CD4-positive, alpha-beta memory T cell (primary cell): ENCODE results near the gene AMMECR1. TPM values are rescaled to one million over a fixed set of nuclear protein-coding genes. Genes with fewer than 3 reads are reported as not detected.

Experiments used
- CTCF ChIA-PET: fragments of 350-600 bp; sonication (Branson Sonifier 250); formaldehyde crosslinking; loops from one replicate; lab custom pipeline; 2021; ENCODE audit warnings: inconsistent platforms; ENCODE audit not compliant: partially characterized antibody; lab: Charles Lee
- POLR2A ChIA-PET: fragments of 350-600 bp; sonication (Branson Sonifier 250); formaldehyde crosslinking; loops from one replicate; lab custom pipeline; 2021; ENCODE audit not compliant: partially characterized antibody; lab: Charles Lee
- DNase-seq, 5 donors: peaks; one replicate each; pipeline versions ENCODE4 v3.0.0 to v3.0.0-alpha.2; 2020 to 2022; ENCODE audit warnings: mixed read lengths in 1 of 5
- H3K27ac ChIP-seq: one replicate; pipeline ENCODE4 v1.7.0; 2013; ENCODE audit warnings: low read depth, low read length
- H3K27me3 ChIP-seq: 2 replicates; pipeline ENCODE4 v1.7.0; 2013; ENCODE audit warnings: mild to moderate bottlenecking, low read length, moderate library complexity; ENCODE audit not compliant: insufficient read depth
- H3K36me3 ChIP-seq: 2 replicates; pipeline ENCODE4 v1.7.0; 2013; ENCODE audit warnings: mild to moderate bottlenecking, low read length, moderate library complexity; ENCODE audit not compliant: insufficient read depth
- H3K4me1 ChIP-seq: 2 replicates; pipeline ENCODE4 v1.7.0; 2013; ENCODE audit warnings: mild to moderate bottlenecking, low read length, moderate library complexity; ENCODE audit not compliant: insufficient read depth
- H3K4me3 ChIP-seq, 2 donors: one replicate each; pipeline ENCODE4 v1.7.0; 2013; ENCODE audit warnings: low read length in 2 of 2, mild to moderate bottlenecking in 1 of 2
- H3K9me3 ChIP-seq, 2 donors: one replicate each; pipeline ENCODE4 v1.7.0; 2013; ENCODE audit warnings: low read length in 2 of 2, control low read depth in 1 of 2; ENCODE audit not compliant: control insufficient read depth in 1 of 2
- H3K27ac Mint-ChIP-seq, 7 donors: one replicate each; pipeline ENCODE4 v1.8.0; 2020 to 2021; ENCODE audit warnings: mixed read lengths in 7 of 7, mild to moderate bottlenecking in 6 of 7, inconsistent platforms in 3 of 7, moderate library complexity in 3 of 7
- H3K27me3 Mint-ChIP-seq, 2 donors: one replicate each; pipeline ENCODE4 v1.8.0; 2020 to 2021; ENCODE audit warnings: mixed read lengths in 2 of 2
- H3K36me3 Mint-ChIP-seq, 2 donors: one replicate each; pipeline ENCODE4 v1.8.0; 2020 to 2021; ENCODE audit warnings: mixed read lengths in 2 of 2, inconsistent platforms in 1 of 2, mild to moderate bottlenecking in 1 of 2
- H3K4me1 Mint-ChIP-seq, 4 donors: one replicate each; pipeline ENCODE4 v1.8.0; 2020 to 2021; ENCODE audit warnings: mixed read lengths in 4 of 4, mild to moderate bottlenecking in 1 of 4
- H3K4me3 Mint-ChIP-seq, 8 donors: one replicate each; pipeline ENCODE4 v1.8.0; 2020 to 2021; ENCODE audit warnings: mixed read lengths in 8 of 8, mild to moderate bottlenecking in 7 of 8, moderate library complexity in 6 of 8, inconsistent platforms in 3 of 8
- H3K9me3 Mint-ChIP-seq, 8 donors: one replicate each; pipeline ENCODE4 v1.8.0; 2020 to 2021; ENCODE audit warnings: mixed read lengths in 8 of 8, mild to moderate bottlenecking in 5 of 8, inconsistent platforms in 3 of 8, moderate library complexity in 1 of 8
- intact Hi-C: fragments of 100-400 bp; cut with micrococcal nuclease; formaldehyde crosslinking; loops from one replicate; pipeline ENCODE4 v1.15.1; 2023
- polyA plus RNA-seq, 2 donors: library from polyadenylated mRNA; unstranded; fragments of 300-500 nt; fragmentation: Illumina TruSeq; gene quantifications; one replicate each; pipeline ENCODE4 v1.2.3, GENCODE V29; 2021
- total RNA-seq, 2 experiments: library from RNA; stranded (reverse); gene quantifications; one replicate each; pipeline ENCODE4 v1.2.3, GENCODE V29; 2021

Gene AMMECR1
- total and polyA plus RNA-seq, 4 experiments from 2014 or later, result 15.4 to 21.7 (median 16.8) TPM

GRCh38 chrX:110268395-110268794, 49.5 kb downstream of the AMMECR1 start:
- intact Hi-C loops, result loop anchor here (5.0 kb wide), 2 partner anchors 41 to 49 kb away; partner anchors contain the start of gene AMMECR1
- Histone ChIP-seq H3K27ac (no peak overlapping the region), H3K4me1 (peaks cover 45% of the 10 kb centered on the region), H3K4me3 (no peak overlapping the region), H3K27me3 (no peaks in the 10 kb centered on the region), H3K9me3 (no peaks in the 10 kb centered on the region), H3K36me3 (no peaks in the 10 kb centered on the region)
- CTCF ChIA-PET, result no interaction called here
- no peak for DNase-seq
- Mint-ChIP-seq H3K9me3 (peaks cover 0 to 4% (median 0%) of the 10 kb centered on the region in 8 donors), H3K27ac (peak overlapping the region; percentile 24 to 91 (median 82)), H3K4me1 (peaks cover 32 to 63% (median 47%) of the 10 kb centered on the region in 4 donors), H3K27me3 (no peaks in the 10 kb centered on the region), H3K36me3 (peaks cover 2 to 3% of the 10 kb centered on the region in 2 donors), H3K4me3 (peak overlapping the region in 6 of 8 donors; percentile 32 to 78 (median 64))
- POLR2A ChIA-PET, result interaction anchor here (1.0 to 2.5 kb wide), 4 partner anchors 38 to 70 kb away, joined by 3 to 9 read pairs (median 4); partner anchors contain the start of gene AMMECR1

GRCh38 chrX:110267874-110268273, 50.0 kb downstream of the AMMECR1 start:
- H3K27ac ChIP-seq, result no peak overlapping the region
- intact Hi-C loops, result loop anchor here (5.0 kb wide), 2 partner anchors 41 to 49 kb away; partner anchors contain the start of gene AMMECR1
- ChIA-PET CTCF (interaction anchor here (1.0 to 1.6 kb wide), 2 partner anchors 24 to 38 kb away, joined by 3 read pairs; no protein-coding TSS in a partner anchor), POLR2A (interaction anchor here (1.0 to 1.5 kb wide), 3 partner anchors 30 to 50 kb away, joined by 3 to 6 read pairs (median 3); partner anchors contain the start of gene AMMECR1)
- H3K27me3 Mint-ChIP-seq, result no peaks in the 10 kb centered on the region
- H3K27me3 ChIP-seq, result no peaks in the 10 kb centered on the region
- peaks cover 32 to 60% (median 44%) of the 10 kb centered on the region in 4 donors for H3K4me1 Mint-ChIP-seq
- peak overlapping the region; percentile 78 to 91 (median 88) for H3K27ac Mint-ChIP-seq
- H3K9me3 Mint-ChIP-seq, result peaks cover 0 to 2% (median 0%) of the 10 kb centered on the region in 8 donors
- H3K4me3 ChIP-seq, result no peak overlapping the region
- no peaks in the 10 kb centered on the region for H3K9me3 ChIP-seq
- H3K36me3 Mint-ChIP-seq, result peaks cover 2 to 6% of the 10 kb centered on the region in 2 donors
- peak in 3 of 5 donors; percentile 5 to 9 (median 9) for DNase-seq
- H3K4me1 ChIP-seq, result peaks cover 45% of the 10 kb centered on the region
- H3K4me3 Mint-ChIP-seq, result peak overlapping the region in 7 of 8 donors; percentile 32 to 78 (median 61)
- no peaks in the 10 kb centered on the region for H3K36me3 ChIP-seq

DNA sequence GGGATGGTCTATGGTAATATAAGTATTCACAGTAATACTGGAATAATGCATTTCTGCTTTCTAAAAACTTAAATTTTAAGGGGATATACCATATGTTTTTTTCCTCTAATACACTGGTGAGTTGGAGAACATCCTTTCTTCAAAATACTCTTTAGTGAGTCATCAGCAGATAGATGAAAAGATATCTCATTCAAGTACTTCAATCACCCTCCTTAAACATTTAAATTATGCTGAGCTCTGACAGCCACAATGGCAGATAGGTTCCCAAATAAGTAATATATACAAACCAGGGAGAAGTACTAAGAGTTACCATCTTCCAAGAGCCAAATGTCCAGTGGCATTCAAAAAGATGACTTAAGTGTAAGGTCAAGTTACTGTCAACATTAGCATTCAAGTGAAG, 52.2 kb downstream of the AMMECR1 start:
- POLR2A ChIA-PET, result no interaction called here
- Mint-ChIP-seq H3K27ac (peak overlapping the region in 1 of 7 donors; percentile 10), H3K36me3 (peaks cover 5 to 9% of the 10 kb centered on the region in 2 donors), H3K4me3 (peak overlapping the region in 1 of 8 donors; percentile 3), H3K4me1 (peaks cover 33 to 56% (median 41%) of the 10 kb centered on the region in 4 donors), H3K9me3 (no peaks in the 10 kb centered on the region), H3K27me3 (no peaks in the 10 kb centered on the region)
- Histone ChIP-seq H3K27me3 (no peaks in the 10 kb centered on the region), H3K4me3 (no peak overlapping the region), H3K27ac (no peak overlapping the region), H3K4me1 (peaks cover 43% of the 10 kb centered on the region), H3K9me3 (no peaks in the 10 kb centered on the region), H3K36me3 (no peaks in the 10 kb centered on the region)
- no peak for DNase-seq
- CTCF ChIA-PET, result no interaction called here
- intact Hi-C loops, result loop anchor here (5.0 kb wide), 2 partner anchors 38 to 52 kb away; partner anchors contain the start of gene AMMECR1

GRCh38 chrX:110259117-110259516, 58.8 kb downstream of the AMMECR1 start:
- DNase-seq, result no peak
- peaks cover 4 to 6% of the 10 kb centered on the region in 2 donors for H3K36me3 Mint-ChIP-seq
- H3K4me1 Mint-ChIP-seq, result peaks cover 18 to 35% (median 24%) of the 10 kb centered on the region in 4 donors
- H3K27me3 ChIP-seq, result no peaks in the 10 kb centered on the region
- H3K4me3 ChIP-seq, result no peak overlapping the region
- ChIA-PET POLR2A (no interaction called here), CTCF (no interaction called here)
- H3K4me1 ChIP-seq, result peaks cover 38% of the 10 kb centered on the region
- H3K9me3 ChIP-seq, result no peaks in the 10 kb centered on the region
- no peaks in the 10 kb centered on the region for H3K36me3 ChIP-seq
- no peaks in the 10 kb centered on the region for H3K27me3 Mint-ChIP-seq
- peak overlapping the region in 2 of 7 donors; percentile 48 to 51 for H3K27ac Mint-ChIP-seq
- no peaks in the 10 kb centered on the region for H3K9me3 Mint-ChIP-seq
- peak overlapping the region in 5 of 8 donors; percentile 4 to 49 (median 47) for H3K4me3 Mint-ChIP-seq
- intact Hi-C loops, result no loop called here
- H3K27ac ChIP-seq, result no peak overlapping the region

GRCh38 chrX:110258552-110258951, 59.3 kb downstream of the AMMECR1 start:
- H3K4me3 Mint-ChIP-seq, result peak overlapping the region in 2 of 8 donors; percentile 47 to 48
- ChIA-PET POLR2A (no interaction called here), CTCF (no interaction called here)
- no peak for DNase-seq
- Histone ChIP-seq H3K4me1 (peaks cover 38% of the 10 kb centered on the region), H3K4me3 (no peak overlapping the region), H3K9me3 (no peaks in the 10 kb centered on the region), H3K36me3 (no peaks in the 10 kb centered on the region), H3K27ac (no peak overlapping the region), H3K27me3 (no peaks in the 10 kb centered on the region)
- no peak overlapping the region for H3K27ac Mint-ChIP-seq
- H3K27me3 Mint-ChIP-seq, result no peaks in the 10 kb centered on the region
- no peaks in the 10 kb centered on the region for H3K9me3 Mint-ChIP-seq
- H3K36me3 Mint-ChIP-seq, result peaks cover 4 to 6% of the 10 kb centered on the region in 2 donors
- intact Hi-C loops, result no loop called here
- peaks cover 16 to 35% (median 25%) of the 10 kb centered on the region in 4 donors for H3K4me1 Mint-ChIP-seq

GRCh38 chrX:110257889-110258288, 60.0 kb downstream of the AMMECR1 start:
- CTCF ChIA-PET, result no interaction called here

GRCh38 chrX:110252711-110253110, 65.2 kb downstream of the AMMECR1 start:
- Histone ChIP-seq H3K27me3 (no peaks in the 10 kb centered on the region), H3K9me3 (no peaks in the 10 kb centered on the region), H3K4me1 (peaks cover 16% of the 10 kb centered on the region), H3K4me3 (no peak overlapping the region), H3K36me3 (no peaks in the 10 kb centered on the region), H3K27ac (no peak overlapping the region)
- intact Hi-C loops, result no loop called here
- H3K9me3 Mint-ChIP-seq, result no peaks in the 10 kb centered on the region
- no peak overlapping the region for H3K4me3 Mint-ChIP-seq
- H3K4me1 Mint-ChIP-seq, result peaks cover 14 to 46% (median 24%) of the 10 kb centered on the region in 4 donors
- no peak overlapping the region for H3K27ac Mint-ChIP-seq
- H3K27me3 Mint-ChIP-seq, result no peaks in the 10 kb centered on the region
- H3K36me3 Mint-ChIP-seq, result peaks cover 3 to 9% of the 10 kb centered on the region in 2 donors
- ChIA-PET CTCF (no interaction called here), POLR2A (interaction anchor here (1.0 to 1.1 kb wide), 2 partner anchors 15 to 65 kb away, joined by 3 read pairs; no protein-coding TSS in a partner anchor)
- no peak for DNase-seq

More at GRCh38 chrX:110257889-110258288, 60.0 kb downstream of the AMMECR1 start:
- intact Hi-C loops, result no loop called here
- no peak overlapping the region for H3K27ac ChIP-seq
- no peaks in the 10 kb centered on the region for H3K9me3 ChIP-seq
- Mint-ChIP-seq H3K36me3 (peaks cover 4 to 5% of the 10 kb centered on the region in 2 donors), H3K4me1 (peaks cover 16 to 37% (median 25%) of the 10 kb centered on the region in 4 donors), H3K9me3 (no peaks in the 10 kb centered on the region), H3K4me3 (peak overlapping the region in 1 of 8 donors; percentile 35), H3K27me3 (no peaks in the 10 kb centered on the region), H3K27ac (peak overlapping the region in 1 of 7 donors; percentile 48)
- H3K27me3 ChIP-seq, result no peaks in the 10 kb centered on the region
- H3K4me1 ChIP-seq, result peaks cover 38% of the 10 kb centered on the region
- POLR2A ChIA-PET, result interaction anchor here (0.9 to 1.3 kb wide), 2 partner anchors 12 to 28 kb away, joined by 4 to 5 read pairs; no protein-coding TSS in a partner anchor
- H3K4me3 ChIP-seq, result no peak overlapping the region
- no peaks in the 10 kb centered on the region for H3K36me3 ChIP-seq
- no peak for DNase-seq
